ENCODE results near the gene FGF19. TPM values are rescaled to one million over a fixed set of nuclear protein-coding genes. Genes with fewer than 3 reads are reported as not detected.

The FGF19 gene
- polyA plus RNA-seq, 1 experiment, result not detected

DNA sequence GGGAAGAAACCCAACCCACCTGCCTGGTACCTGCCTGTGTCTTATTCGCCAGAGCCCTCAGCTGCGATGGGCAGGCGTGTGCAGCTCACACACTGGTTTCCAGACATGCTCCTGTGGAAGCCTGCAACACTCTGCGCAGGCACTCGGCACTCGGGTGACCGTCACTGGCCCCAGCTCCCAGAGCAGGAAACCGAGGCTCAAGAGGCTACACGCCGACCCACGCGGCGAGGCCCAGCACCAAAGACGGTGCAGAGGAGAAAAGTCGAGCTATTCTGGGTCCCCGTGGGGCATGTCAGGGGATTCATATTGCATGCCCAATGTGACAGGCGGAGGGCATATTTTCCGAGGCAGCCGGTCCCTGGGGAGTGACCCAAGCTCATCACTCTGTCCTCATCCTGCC is 11.6 kb upstream of the FGF19 start:
- H3K27me3 ChIP-seq (ENCODE audit: control insufficient read depth, insufficient read depth, low read length), result peaks cover 30% of the 10 kb centered on the region
- ChIA-PET POLR2A (no interaction called here), CTCF (interaction anchor here (0.9 to 1.3 kb wide), 3 partner anchors 9 to 194 kb away, joined by 3 read pairs; partner anchors contain the start of gene FGF19)
- TF ChIP-seq, protein P1, sequence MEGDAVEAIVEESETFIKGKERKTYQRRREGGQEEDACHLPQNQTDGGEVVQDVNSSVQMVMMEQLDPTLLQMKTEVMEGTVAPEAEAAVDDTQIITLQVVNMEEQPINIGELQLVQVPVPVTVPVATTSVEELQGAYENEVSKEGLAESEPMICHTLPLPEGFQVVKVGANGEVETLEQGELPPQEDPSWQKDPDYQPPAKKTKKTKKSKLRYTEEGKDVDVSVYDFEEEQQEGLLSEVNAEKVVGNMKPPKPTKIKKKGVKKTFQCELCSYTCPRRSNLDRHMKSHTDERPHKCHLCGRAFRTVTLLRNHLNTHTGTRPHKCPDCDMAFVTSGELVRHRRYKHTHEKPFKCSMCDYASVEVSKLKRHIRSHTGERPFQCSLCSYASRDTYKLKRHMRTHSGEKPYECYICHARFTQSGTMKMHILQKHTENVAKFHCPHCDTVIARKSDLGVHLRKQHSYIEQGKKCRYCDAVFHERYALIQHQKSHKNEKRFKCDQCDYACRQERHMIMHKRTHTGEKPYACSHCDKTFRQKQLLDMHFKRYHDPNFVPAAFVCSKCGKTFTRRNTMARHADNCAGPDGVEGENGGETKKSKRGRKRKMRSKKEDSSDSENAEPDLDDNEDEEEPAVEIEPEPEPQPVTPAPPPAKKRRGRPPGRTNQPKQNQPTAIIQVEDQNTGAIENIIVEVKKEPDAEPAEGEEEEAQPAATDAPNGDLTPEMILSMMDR (IDR thresholded peaks at IDR 0.05; ENCODE audit: insufficient read depth, low read depth, low read length), result no peak
- DNase-seq (ENCODE audit: low read depth), result no peak
- no peaks in the 10 kb centered on the region for H3K36me3 ChIP-seq (ENCODE audit: control insufficient read depth, insufficient read depth, low read length)
- no peak overlapping the region for H3K4me3 ChIP-seq (ENCODE audit: low read depth, low read length)

- TF ChIP-seq, protein P1 (IDR thresholded peaks at IDR 0.05; ENCODE audit: insufficient read depth, low read depth, low read length), result no peak
- Histone ChIP-seq H3K4me3 (ENCODE audit: low read depth, low read length) (no peak overlapping the region), H3K36me3 (ENCODE audit: control insufficient read depth, insufficient read depth, low read length) (no peaks in the 10 kb centered on the region), H3K27me3 (ENCODE audit: control insufficient read depth, insufficient read depth, low read length) (peaks cover 16% of the 10 kb centered on the region)
- POLR2A ChIA-PET, result no interaction called here
- no peak for DNase-seq (ENCODE audit: low read depth)
- CTCF ChIA-PET, result interaction anchor here (0.6 to 0.9 kb wide), 4 partner anchors 93 to 1171 kb away, joined by 3 to 6 read pairs (median 3); no protein-coding TSS in a partner anchor
Observed at GRCh38 chr11:69711822-69712801, 8.3 kb upstream of the FGF19 start.

- POLR2A ChIA-PET, result no interaction called here
- Histone ChIP-seq H3K36me3 (ENCODE audit: control insufficient read depth, insufficient read depth, low read length) (no peaks in the 10 kb centered on the region), H3K4me3 (ENCODE audit: low read depth, low read length) (no peak overlapping the region), H3K27me3 (ENCODE audit: control insufficient read depth, insufficient read depth, low read length) (peaks cover 32% of the 10 kb centered on the region)
- TF ChIP-seq, protein P1 (IDR thresholded peaks at IDR 0.05; ENCODE audit: insufficient read depth, low read depth, low read length), result no peak
- DNase-seq (ENCODE audit: low read depth), result no peak
- CTCF ChIA-PET, result interaction anchor here (0.6 to 1.7 kb wide), 7 partner anchors 9 to 687 kb away, joined by 3 to 5 read pairs (median 3); no protein-coding TSS in a partner anchor
Observed at GRCh38 chr11:69708736-69709401, 5.0 kb upstream of the FGF19 start.

- ChIA-PET POLR2A (no interaction called here), CTCF (interaction anchor here (1.4 kb wide), 1 partner anchor 19 kb away, joined by 3 read pairs; no protein-coding TSS in a partner anchor)
- no peaks in the 10 kb centered on the region for H3K36me3 ChIP-seq (ENCODE audit: control insufficient read depth, insufficient read depth, low read length)
- TF ChIP-seq, protein P1 (IDR thresholded peaks at IDR 0.05; ENCODE audit: insufficient read depth, low read depth, low read length), result no peak
- no peak for DNase-seq (ENCODE audit: low read depth)
- peaks cover 42% of the 10 kb centered on the region for H3K27me3 ChIP-seq (ENCODE audit: control insufficient read depth, insufficient read depth, low read length)
- no peak overlapping the region for H3K4me3 ChIP-seq (ENCODE audit: low read depth, low read length)
Observed at GRCh38 chr11:69707176-69707575, 3.4 kb upstream of the FGF19 start.
